Type B pancreatic cell (in vitro differentiated cells): Measurements from ENCODE around the gene MBD5. TPM values are rescaled to one million over a fixed set of nuclear protein-coding genes. Genes with fewer than 3 reads are reported as not detected.

Experiments
- DNase-seq: peaks from one replicate; pipeline ENCODE4 v3.0.0; 2021; ENCODE audit warnings: mixed read lengths; ENCODE audit not compliant: unreplicated experiment; ENCODE audit errors: extremely low spot score
- H3K27ac Mint-ChIP-seq: 2 replicates; pipeline ENCODE4 v1.8.0; 2021; ENCODE audit warnings: mild to moderate bottlenecking, mixed read lengths
- H3K27me3 Mint-ChIP-seq: 2 replicates; pipeline ENCODE4 v1.8.0; 2021; ENCODE audit warnings: mixed read lengths
- H3K36me3 Mint-ChIP-seq: 2 replicates; pipeline ENCODE4 v1.8.0; 2021; ENCODE audit warnings: mixed read lengths
- H3K4me1 Mint-ChIP-seq: one replicate; pipeline ENCODE4 v1.8.0; 2021; ENCODE audit warnings: mixed read lengths; ENCODE audit not compliant: unreplicated experiment
- H3K4me3 Mint-ChIP-seq: 2 replicates; pipeline ENCODE4 v1.8.0; 2021; ENCODE audit warnings: mild to moderate bottlenecking, mixed read lengths
- H3K9me3 Mint-ChIP-seq: 2 replicates; pipeline ENCODE4 v1.8.0; 2021; ENCODE audit warnings: mixed read lengths
- CTCF ChIP-seq: fragments of 200-600 bp; sonication (generic); conservative IDR thresholded peaks from 2 replicates; pipeline ENCODE4 v1.5.0; 2021; ENCODE audit warnings: antibody characterized with exemption, mild to moderate bottlenecking
- total RNA-seq: library from RNA; stranded (reverse); gene quantifications from 2 replicates; pipeline ENCODE4 v1.2.1, GENCODE V29; 2021; ENCODE audit warnings: low replicate concordance

MBD5 gene
- total RNA-seq, 1 donor from 2014 or later = 54.7 TPM

- no peaks in the 10 kb centered on the region for H3K9me3 Mint-ChIP-seq
- no peak for DNase-seq
- no peaks in the 10 kb centered on the region for H3K27me3 Mint-ChIP-seq
- H3K36me3 Mint-ChIP-seq = peaks cover 2% of the 10 kb centered on the region
- no peak overlapping the region for H3K27ac Mint-ChIP-seq
- no peak for TF ChIP-seq CTCF
- no peak overlapping the region for H3K4me3 Mint-ChIP-seq
- H3K4me1 Mint-ChIP-seq = peaks cover 5% of the 10 kb centered on the region
Observed at GRCh38 chr2:148523315-148523714, 502.4 kb downstream of the MBD5 start.

- DNase-seq = no peak
- Mint-ChIP-seq H3K36me3 (no peaks in the 10 kb centered on the region), H3K27me3 (no peaks in the 10 kb centered on the region), H3K27ac (no peak overlapping the region), H3K4me3 (no peak overlapping the region), H3K9me3 (no peaks in the 10 kb centered on the region), H3K4me1 (peaks cover 5% of the 10 kb centered on the region)
- TF ChIP-seq CTCF = no peak
Observed at GRCh38 chr2:148524519-148524919, 503.6 kb downstream of the MBD5 start.

- TF ChIP-seq CTCF = no peak
- peaks cover 5% of the 10 kb centered on the region for H3K4me1 Mint-ChIP-seq
- no peak overlapping the region for H3K27ac Mint-ChIP-seq
- DNase-seq = no peak
- H3K9me3 Mint-ChIP-seq = no peaks in the 10 kb centered on the region
- no peaks in the 10 kb centered on the region for H3K27me3 Mint-ChIP-seq
- no peaks in the 10 kb centered on the region for H3K36me3 Mint-ChIP-seq
- no peak overlapping the region for H3K4me3 Mint-ChIP-seq
Observed at GRCh38 chr2:148525130-148525529, 504.2 kb downstream of the MBD5 start.

- no peak for TF ChIP-seq CTCF
- Mint-ChIP-seq H3K9me3 (no peaks in the 10 kb centered on the region), H3K4me1 (peaks cover 5% of the 10 kb centered on the region), H3K27ac (no peak overlapping the region), H3K36me3 (no peaks in the 10 kb centered on the region), H3K4me3 (no peak overlapping the region), H3K27me3 (no peaks in the 10 kb centered on the region)
- no peak for DNase-seq
Observed at GRCh38 chr2:148526509-148527346, 505.8 kb downstream of the MBD5 start.

- Mint-ChIP-seq H3K9me3 (no peaks in the 10 kb centered on the region), H3K27me3 (no peaks in the 10 kb centered on the region), H3K4me1 (peaks cover 5% of the 10 kb centered on the region), H3K36me3 (no peaks in the 10 kb centered on the region), H3K27ac (no peak overlapping the region), H3K4me3 (no peak overlapping the region)
- no peak for DNase-seq
- TF ChIP-seq CTCF = no peak
Observed at GRCh38 chr2:148527488-148528340, 506.8 kb downstream of the MBD5 start.
